Neural cell (in vitro differentiated cells): ENCODE measurements around the gene CYP4Z1. TPM values are rescaled to one million over a fixed set of nuclear protein-coding genes. Genes with fewer than 3 reads are reported as not detected.

Experiments
- H2AFZ ChIP-seq: fragments of 200-600, 300-800 bp; sonication (generic), shearing (Covaris generic); 2 replicates; pipeline ENCODE4 v1.6.0; 2014; ENCODE audit warnings: low read depth, mild to moderate bottlenecking, antibody characterized with exemption, low read length, moderate library complexity
- H3F3A ChIP-seq: fragments of 200-600 bp; shearing (Covaris generic); 2 replicates; pipeline ENCODE4 v1.6.1; 2016; ENCODE audit warnings: mild to moderate bottlenecking, moderate library complexity, mixed read lengths, antibody characterized with exemption, low read length; ENCODE audit not compliant: insufficient read depth, poor library complexity, severe bottlenecking
- H3K27ac ChIP-seq: fragments of 200-600, 300-800 bp; sonication (generic), shearing (Covaris generic); 2 replicates; pipeline ENCODE4 v1.5.1; 2014; ENCODE audit warnings: mild to moderate bottlenecking, low read length, moderate library complexity
- H3K27me3 ChIP-seq: fragments of 300-800, 200-600 bp; sonication (generic), shearing (Covaris generic); 2 replicates; pipeline ENCODE4 v1.6.0; 2014; ENCODE audit warnings: mild to moderate bottlenecking, low read depth, low read length, moderate library complexity; ENCODE audit not compliant: insufficient read depth
- H3K36me3 ChIP-seq: fragments of 300-800, 200-600 bp; sonication (generic), shearing (Covaris generic); 2 replicates; pipeline ENCODE4 v1.5.1; 2014; ENCODE audit warnings: mild to moderate bottlenecking, antibody characterized with exemption, low read length, moderate library complexity; ENCODE audit not compliant: insufficient read depth
- H3K4me2 ChIP-seq: fragments of 300-800, 200-600 bp; sonication (generic), shearing (Covaris generic); 2 replicates; pipeline ENCODE4 v1.6.0; 2014; ENCODE audit warnings: mild to moderate bottlenecking, low read length
- H3K4me3 ChIP-seq: fragments of 300-800, 200-600 bp; sonication (generic), shearing (Covaris generic); 2 replicates; pipeline ENCODE4 v1.5.1; 2014; ENCODE audit warnings: mild to moderate bottlenecking, low read length, moderate library complexity
- H3K79me2 ChIP-seq: fragments of 200-600 bp; shearing (Covaris generic); replicated peaks from 2 replicates; pipeline ENCODE4 v1.6.0; 2014; ENCODE audit warnings: mild to moderate bottlenecking, low read length, moderate library complexity; ENCODE audit not compliant: insufficient read depth
- H3K9ac ChIP-seq: fragments of 300-800, 200-600 bp; sonication (generic), shearing (Covaris generic); 2 replicates; pipeline ENCODE4 v1.6.1; 2016; ENCODE audit warnings: mild to moderate bottlenecking, low read length, mixed read lengths
- H3K9me2 ChIP-seq: fragments of 200-600 bp; shearing (Covaris generic); 2 replicates; pipeline ENCODE4 v1.6.1; 2016; ENCODE audit warnings: mild to moderate bottlenecking, low read length, mixed read lengths; ENCODE audit not compliant: insufficient read depth
- H3K9me3 ChIP-seq: fragments of 200-600, 300-800 bp; sonication (generic), shearing (Covaris generic); 2 replicates; pipeline ENCODE4 v1.6.1; 2016; ENCODE audit warnings: mild to moderate bottlenecking, mixed run types, low read length, moderate library complexity, mixed read lengths
- H4K20me1 ChIP-seq: fragments of 200-600 bp; shearing (Covaris generic); 2 replicates; pipeline ENCODE4 v1.6.1; 2016; ENCODE audit warnings: mild to moderate bottlenecking, mixed run types; ENCODE audit not compliant: insufficient read depth
- CTCF ChIP-seq: fragments of 450-650 bp; IDR thresholded peaks from 2 replicates; pipeline ENCODE4 v1.5.1; 2014; ENCODE audit warnings: antibody characterized with exemption, mild to moderate bottlenecking, moderate library complexity; ENCODE audit not compliant: poor library complexity, severe bottlenecking
- EP300 ChIP-seq: fragments of 450-650 bp; conservative IDR thresholded peaks from 2 replicates; pipeline ENCODE4 v1.6.1; 2014; ENCODE audit warnings: antibody characterized with exemption, mild to moderate bottlenecking, moderate library complexity; ENCODE audit not compliant: poor library complexity, severe bottlenecking
- EZH2 ChIP-seq: fragments of 200-600, 300-800 bp; shearing (Covaris generic), sonication (generic); IDR thresholded peaks from 2 replicates; pipeline ENCODE4 v1.6.1; 2014; ENCODE audit warnings: antibody characterized with exemption, low read length, borderline replicate concordance, mild to moderate bottlenecking; ENCODE audit not compliant: insufficient read depth, poor library complexity, severe bottlenecking
- MXI1 ChIP-seq: fragments of 450-650 bp; conservative IDR thresholded peaks from 2 replicates; pipeline ENCODE4 v1.6.1; 2014; ENCODE audit warnings: antibody characterized with exemption, mild to moderate bottlenecking; ENCODE audit not compliant: poor library complexity, severe bottlenecking
- POLR2AphosphoS5 ChIP-seq: IDR thresholded peaks from 2 replicates; pipeline ENCODE4 v1.6.1; 2012
- RAD21 ChIP-seq: fragments of 450-650 bp; conservative IDR thresholded peaks from 2 replicates; pipeline ENCODE4 v1.6.1; 2014; ENCODE audit warnings: antibody characterized with exemption, mild to moderate bottlenecking, moderate library complexity
- SMC3 ChIP-seq: fragments of 450-650 bp; conservative IDR thresholded peaks from 2 replicates; pipeline ENCODE4 v1.6.1; 2014; ENCODE audit warnings: antibody characterized with exemption, mild to moderate bottlenecking, moderate library complexity; ENCODE audit not compliant: poor library complexity
- TAF1 ChIP-seq: IDR thresholded peaks from 2 replicates; pipeline ENCODE4 v1.6.1; 2012; ENCODE audit warnings: low read depth
- polyA plus RNA-seq: library from polyadenylated mRNA; depleted of rRNA; stranded (reverse); fragments of >200 nt; gene quantifications from 2 replicates; pipeline ENCODE4 v1.2.3, GENCODE V29; 2014
- TF ChIP-seq, protein P1 (sequence below): IDR thresholded peaks from 2 replicates; pipeline ENCODE4 v1.6.1; 2012; ENCODE audit warnings: borderline replicate concordance

The CYP4Z1 gene
- polyA plus RNA-seq, 1 donor from 2014 or later = 0.51 TPM

GRCh38 chr1:47023268-47024140 lies 43.5 kb upstream of the CYP4Z1 start, which contains the start of gene CYP4X1:
Gene CYP4X1 (plus strand): TSS chr1:47023669. CDS start chr1:47023818, 149 bp downstream.
- Histone ChIP-seq H3K4me3 (peak within 1 kb of the TSS; percentile 86), H3K27me3 (no peaks in the 10 kb centered on the region), H3K27ac (peak within 1 kb of the TSS; percentile 68), H3K36me3 (no peaks in the 10 kb centered on the region), H3K9me3 (no peaks in the 10 kb centered on the region), H3K9me2 (no peaks in the 10 kb centered on the region), H3K9ac (peak within 1 kb of the TSS; percentile 80), H3F3A (peaks cover 3% of the 10 kb centered on the region), H2AFZ (peak within 1 kb of the TSS; percentile 96), H3K79me2 (no peaks in the 10 kb centered on the region), H3K4me2 (peak within 1 kb of the TSS; percentile 91), H4K20me1 (no peaks in the 10 kb centered on the region)
- TF ChIP-seq CTCF (no peak), EP300 (peak; percentile 10), EZH2 (no peak), MXI1 (peak; percentile 28), RAD21 (no peak), TAF1 (no peak), POLR2AphosphoS5 (peak; percentile 27), SMC3 (no peak)
- TF ChIP-seq, protein P1, sequence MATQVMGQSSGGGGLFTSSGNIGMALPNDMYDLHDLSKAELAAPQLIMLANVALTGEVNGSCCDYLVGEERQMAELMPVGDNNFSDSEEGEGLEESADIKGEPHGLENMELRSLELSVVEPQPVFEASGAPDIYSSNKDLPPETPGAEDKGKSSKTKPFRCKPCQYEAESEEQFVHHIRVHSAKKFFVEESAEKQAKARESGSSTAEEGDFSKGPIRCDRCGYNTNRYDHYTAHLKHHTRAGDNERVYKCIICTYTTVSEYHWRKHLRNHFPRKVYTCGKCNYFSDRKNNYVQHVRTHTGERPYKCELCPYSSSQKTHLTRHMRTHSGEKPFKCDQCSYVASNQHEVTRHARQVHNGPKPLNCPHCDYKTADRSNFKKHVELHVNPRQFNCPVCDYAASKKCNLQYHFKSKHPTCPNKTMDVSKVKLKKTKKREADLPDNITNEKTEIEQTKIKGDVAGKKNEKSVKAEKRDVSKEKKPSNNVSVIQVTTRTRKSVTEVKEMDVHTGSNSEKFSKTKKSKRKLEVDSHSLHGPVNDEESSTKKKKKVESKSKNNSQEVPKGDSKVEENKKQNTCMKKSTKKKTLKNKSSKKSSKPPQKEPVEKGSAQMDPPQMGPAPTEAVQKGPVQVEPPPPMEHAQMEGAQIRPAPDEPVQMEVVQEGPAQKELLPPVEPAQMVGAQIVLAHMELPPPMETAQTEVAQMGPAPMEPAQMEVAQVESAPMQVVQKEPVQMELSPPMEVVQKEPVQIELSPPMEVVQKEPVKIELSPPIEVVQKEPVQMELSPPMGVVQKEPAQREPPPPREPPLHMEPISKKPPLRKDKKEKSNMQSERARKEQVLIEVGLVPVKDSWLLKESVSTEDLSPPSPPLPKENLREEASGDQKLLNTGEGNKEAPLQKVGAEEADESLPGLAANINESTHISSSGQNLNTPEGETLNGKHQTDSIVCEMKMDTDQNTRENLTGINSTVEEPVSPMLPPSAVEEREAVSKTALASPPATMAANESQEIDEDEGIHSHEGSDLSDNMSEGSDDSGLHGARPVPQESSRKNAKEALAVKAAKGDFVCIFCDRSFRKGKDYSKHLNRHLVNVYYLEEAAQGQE = peak; percentile 57

DNA sequence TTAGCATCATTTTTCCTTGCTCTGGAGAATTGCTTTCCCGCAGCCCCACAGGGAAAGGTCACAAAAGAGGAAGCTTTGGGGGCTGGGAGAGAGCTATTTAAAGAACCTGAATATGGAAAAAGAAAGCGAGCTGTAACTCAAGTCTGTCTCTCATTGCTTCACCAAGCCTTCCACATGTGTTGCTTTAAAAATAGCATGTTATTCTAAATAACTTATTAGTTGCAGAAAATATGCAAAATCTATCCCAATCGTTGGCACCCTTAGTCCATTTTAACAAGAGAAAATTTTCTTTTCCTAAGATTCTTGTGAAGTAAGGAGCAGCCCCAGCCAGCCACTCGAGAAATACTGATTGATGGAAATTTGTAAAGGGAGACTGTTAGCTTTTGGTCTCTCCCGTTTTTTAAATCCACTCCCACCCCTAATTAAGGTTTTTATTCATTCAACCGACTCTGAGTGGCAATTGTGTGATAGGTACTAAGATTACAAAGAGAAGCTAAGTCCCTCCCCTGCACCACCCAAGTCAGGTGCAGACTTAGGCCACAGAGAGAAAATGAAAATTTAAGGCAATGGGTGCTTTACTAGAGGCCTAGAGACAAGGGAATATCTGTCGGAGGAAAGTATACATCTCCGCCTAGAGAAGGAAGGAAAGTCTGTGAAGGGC lies 42.8 kb upstream of the CYP4Z1 start:
- peak overlapping the region; percentile 68 for H3K27ac ChIP-seq
- H3K79me2 ChIP-seq = no peaks in the 10 kb centered on the region
- H3K4me2 ChIP-seq = peak overlapping the region; percentile 91
- no peaks in the 10 kb centered on the region for H3K27me3 ChIP-seq
- H4K20me1 ChIP-seq = no peaks in the 10 kb centered on the region
- no peaks in the 10 kb centered on the region for H3K9me2 ChIP-seq
- peak overlapping the region; percentile 86 for H3K4me3 ChIP-seq
- peak overlapping the region; percentile 80 for H3K9ac ChIP-seq
- H3F3A ChIP-seq = peaks cover 3% of the 10 kb centered on the region
- H2AFZ ChIP-seq = peak overlapping the region; percentile 96
- H3K36me3 ChIP-seq = no peaks in the 10 kb centered on the region
- no peaks in the 10 kb centered on the region for H3K9me3 ChIP-seq
- no peak for TF ChIP-seq RAD21
- TF ChIP-seq MXI1 = no peak
- TF ChIP-seq, protein P1 = no peak
- TF ChIP-seq SMC3 = no peak
- no peak for TF ChIP-seq EZH2
- no peak for TF ChIP-seq EP300
- TF ChIP-seq TAF1 = no peak
- no peak for TF ChIP-seq POLR2AphosphoS5
- no peak for TF ChIP-seq CTCF
